Measurements from ENCODE around the gene OR14I1.

GRCh38 chr1:248703674-248704073, 1.1 kb upstream of the OR14I1 start:
- TF ChIP-seq POLR2A (IDR thresholded peaks at IDR 0.05) = no peak
- no peak for TF ChIP-seq EP300 (IDR thresholded peaks at IDR 0.05)
- no peak for TF ChIP-seq CTCF (IDR thresholded peaks at IDR 0.05)
- TF ChIP-seq POLR2AphosphoS5 (IDR thresholded peaks at IDR 0.05) = no peak

All from suprapubic skin (tissue), 4 donors.